Stimulated activated CD8-positive, alpha-beta memory T cell treated with anti-CD3 and anti-CD28 coated beads, Interleukin-7, amount 100 ng/mL, for 1 hour (primary cell): ENCODE results near the gene FSHR.

Experiments
- DNase-seq, 2 donors: peaks; one replicate each; pipeline ENCODE4 v3.0.0-alpha.2; 2020; ENCODE audit warnings: low read depth in 2 of 2

FSHR gene

GRCh38 chr2:49111006-49111405 lies 43.3 kb downstream of the FSHR start:
- no peak for DNase-seq

- DNase-seq, result no peak
Observed at GRCh38 chr2:49110571-49110970, 43.7 kb downstream of the FSHR start.

- DNase-seq, result no peak
Observed at GRCh38 chr2:49108851-49109250, 45.5 kb downstream of the FSHR start.

- DNase-seq, result no peak
Observed at GRCh38 chr2:49108436-49108835, 45.9 kb downstream of the FSHR start.

GRCh38 chr2:49105506-49105905 lies 48.8 kb downstream of the FSHR start:
- DNase-seq, result no peak

- no peak for DNase-seq
Observed at GRCh38 chr2:49102146-49102545, 52.2 kb downstream of the FSHR start.

- DNase-seq, result no peak
Observed at GRCh38 chr2:49080681-49081080, 73.6 kb downstream of the FSHR start.

- no peak for DNase-seq
Observed at GRCh38 chr2:49070716-49071115, 83.6 kb downstream of the FSHR start.

- no peak for DNase-seq
Observed at GRCh38 chr2:49069829-49070228, 84.5 kb downstream of the FSHR start.

- no peak for DNase-seq
Observed at GRCh38 chr2:49068613-49069012, 85.7 kb downstream of the FSHR start.

GRCh38 chr2:49067971-49068370 lies 86.3 kb downstream of the FSHR start:
- DNase-seq, result no peak

- no peak for DNase-seq
Observed at GRCh38 chr2:49053156-49053555, 101.2 kb downstream of the FSHR start.

- DNase-seq, result no peak
Observed at GRCh38 chr2:49050265-49050664, 104.0 kb downstream of the FSHR start.

GRCh38 chr2:49049161-49049560 lies 105.2 kb downstream of the FSHR start:
- DNase-seq, result no peak

GRCh38 chr2:49045083-49045482 lies 109.2 kb downstream of the FSHR start:
- no peak for DNase-seq

- no peak for DNase-seq
Observed at GRCh38 chr2:49044350-49045079, 109.8 kb downstream of the FSHR start.

GRCh38 chr2:49043405-49043982 lies 110.8 kb downstream of the FSHR start:
- DNase-seq, result no peak

GRCh38 chr2:49042488-49042887 lies 111.8 kb downstream of the FSHR start:
- no peak for DNase-seq

- DNase-seq, result no peak
Observed at GRCh38 chr2:49041061-49041460, 113.3 kb downstream of the FSHR start.

- no peak for DNase-seq
Observed at GRCh38 chr2:49037197-49037596, 117.1 kb downstream of the FSHR start.

GRCh38 chr2:49035481-49035880 lies 118.8 kb downstream of the FSHR start:
- DNase-seq, result no peak

GRCh38 chr2:49033394-49034185 lies 120.7 kb downstream of the FSHR start:
- no peak for DNase-seq

GRCh38 chr2:49032936-49033335 lies 121.4 kb downstream of the FSHR start:
- no peak for DNase-seq
